NCI-H1105 treated with DMSO at 0.1 percent for 48 hours (cell line): ENCODE results near the gene LSM4.
"Not testable (repeated sequence)": the region's sequence is repeated elsewhere in the genome, so short reads cannot be mapped to it uniquely, and the experiment has no call there.

Experiments
- DNase-seq: peaks from one replicate; lab custom pipeline; 2025; lab: John Stamatoyannopoulos, UW

LSM4 gene

GRCh38 chr19:18340990-18341868 is 18.4 kb upstream of the LSM4 start:
- DNase-seq, result peak; percentile 21

GRCh38 chr19:18340190-18340989 is 17.5 kb upstream of the LSM4 start, which contains the start of gene PGPEP1:
PGPEP1 (plus strand) TSS chr19:18340598; CDS start chr19:18340682, 84 bp downstream.
- DNase-seq, result peak; percentile 57

DNA sequence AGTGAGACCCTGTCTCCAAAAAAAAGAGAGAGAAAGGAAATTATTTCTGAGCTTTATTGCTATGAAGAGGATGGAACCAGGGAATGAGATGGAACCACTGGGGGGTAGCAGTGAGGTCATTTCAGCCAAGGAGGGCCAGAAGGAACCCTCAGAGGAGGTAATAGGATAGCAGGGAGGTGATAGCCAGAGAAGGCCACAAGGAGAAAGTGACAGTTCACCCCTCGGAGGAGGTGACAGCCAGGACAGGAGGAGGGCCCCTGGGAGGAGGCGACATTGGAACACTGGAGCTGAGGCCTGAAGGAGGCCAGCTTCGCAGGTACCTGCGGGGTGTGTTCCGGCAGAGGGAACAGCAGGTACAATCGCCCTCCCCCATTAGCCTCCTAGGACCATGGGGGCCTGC is 16.8 kb upstream of the LSM4 start:
- DNase-seq, result no peak

DNA sequence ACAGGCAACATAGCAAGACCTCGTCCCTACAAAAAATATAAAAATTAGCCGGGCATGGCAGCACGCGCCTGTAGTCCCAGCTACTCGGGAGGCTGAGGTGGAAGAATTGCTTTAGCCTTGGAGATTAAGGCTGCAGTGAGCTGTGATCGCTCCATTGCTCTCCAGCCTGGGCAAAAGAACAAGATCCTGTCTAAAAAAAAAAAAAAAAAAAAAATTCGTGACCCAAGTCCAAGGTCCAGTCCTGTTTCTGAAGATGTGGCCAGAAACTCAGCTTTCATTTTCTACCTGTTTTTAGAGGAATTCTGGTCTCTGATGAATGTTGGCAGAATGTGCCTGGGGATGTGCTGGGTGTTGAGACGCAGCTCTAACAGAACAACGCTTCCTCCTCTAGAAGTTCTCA is 15.7 kb upstream of the LSM4 start:
- DNase-seq, result no peak

GRCh38 chr19:18336121-18336520 is 13.2 kb upstream of the LSM4 start:
- no peak for DNase-seq

DNA sequence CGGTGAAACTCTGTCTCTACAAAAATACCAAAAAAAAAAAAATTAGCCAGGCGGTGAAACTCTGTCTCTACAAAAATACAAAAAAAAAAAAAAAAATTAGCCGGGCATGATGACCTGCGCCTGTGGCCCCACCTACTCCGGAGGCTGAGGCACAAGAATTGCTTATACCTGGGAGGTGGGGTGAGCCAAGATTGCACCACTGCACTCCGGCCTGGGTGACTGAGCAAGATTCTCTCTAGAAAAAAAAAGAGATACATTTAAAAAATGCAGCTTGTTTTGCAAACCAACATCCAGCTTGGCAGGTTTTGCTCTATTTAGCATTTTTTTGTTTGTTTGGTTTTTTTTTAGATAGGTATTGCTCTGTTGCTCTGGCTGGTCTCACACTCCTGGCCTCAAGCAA is 10.8 kb upstream of the LSM4 start:
- DNase-seq, result no peak

- DNase-seq, result no peak
Observed at GRCh38 chr19:18332917-18333530, 10.1 kb upstream of the LSM4 start.

- no peak for DNase-seq
Observed at GRCh38 chr19:18330868-18331267, 8.0 kb upstream of the LSM4 start.

GRCh38 chr19:18329035-18329376 is 6.1 kb upstream of the LSM4 start:
- DNase-seq, result no peak

GRCh38 chr19:18328340-18329034 is 5.6 kb upstream of the LSM4 start:
- DNase-seq, result peak; percentile 98

DNA sequence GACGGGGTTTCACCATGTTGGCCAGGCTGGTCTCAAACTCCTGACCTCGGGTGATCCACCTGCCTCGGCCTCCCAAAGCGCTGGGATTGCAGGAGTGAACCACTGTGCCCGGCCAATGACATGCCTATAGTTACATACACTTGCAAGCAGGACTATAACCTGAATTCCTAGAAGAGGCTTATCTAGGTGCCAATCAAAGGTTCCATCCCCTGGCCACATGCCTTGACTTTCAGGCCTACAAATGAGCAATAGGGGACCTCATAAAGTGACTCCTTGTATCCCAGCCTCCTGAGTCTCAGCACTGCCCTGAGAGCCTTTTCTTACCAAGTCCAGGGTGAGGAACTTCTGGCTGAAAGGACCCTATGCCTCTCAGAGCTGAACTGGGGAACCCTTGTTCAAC is 3.9 kb upstream of the LSM4 start:
- no peak for DNase-seq

DNA sequence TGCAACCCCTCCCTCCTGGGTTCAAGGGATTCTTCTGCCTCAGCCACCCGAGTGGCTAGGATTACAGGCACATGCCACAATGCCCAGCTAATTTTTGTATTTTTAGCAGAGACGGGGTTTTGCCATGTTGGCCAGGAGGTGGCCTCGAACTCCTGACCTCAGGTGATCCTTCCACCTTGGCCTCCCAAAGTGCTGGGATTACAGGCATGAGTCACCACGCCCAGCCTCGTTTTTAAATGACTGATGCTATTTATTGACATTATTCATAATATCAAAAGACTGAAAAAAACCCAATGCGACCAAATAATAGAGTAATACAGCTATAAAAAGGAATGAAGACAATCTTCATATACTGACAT is 1.5 kb upstream of the LSM4 start:
- not testable (repeated sequence) for DNase-seq

GRCh38 chr19:18322318-18322758 is 538 bp downstream of the LSM4 start:
- DNase-seq, result peak; percentile 18

GRCh38 chr19:18321734-18322102 is 1.2 kb downstream of the LSM4 start:
- DNase-seq, result no peak

GRCh38 chr19:18320865-18321733 is 1.8 kb downstream of the LSM4 start:
- DNase-seq, result no peak

DNA sequence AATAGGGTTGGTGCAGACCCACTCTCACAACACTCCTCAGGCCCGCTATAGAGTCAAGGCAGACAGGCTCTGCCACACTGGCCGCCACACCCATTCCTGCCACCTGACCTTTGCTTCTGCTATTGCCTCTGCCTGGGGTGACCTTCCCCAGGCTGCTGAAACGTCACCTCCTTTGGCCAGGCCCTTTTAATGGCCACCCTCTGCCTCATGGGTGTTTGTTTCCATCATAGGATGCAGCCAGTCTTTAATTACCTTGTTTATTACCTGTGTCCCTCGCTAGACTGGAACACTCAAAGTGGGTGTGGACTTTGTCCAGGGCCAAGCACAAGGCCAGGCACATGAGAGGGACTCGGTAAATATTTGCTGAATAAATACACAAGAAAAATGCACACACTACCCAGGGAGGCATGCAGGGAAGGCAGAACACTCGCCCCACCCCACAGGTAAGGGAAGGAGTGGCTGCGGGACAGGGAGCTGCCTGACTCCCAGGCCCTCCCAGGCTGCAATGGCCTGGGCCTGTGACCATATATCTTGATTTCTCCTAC is 3.2 kb downstream of the LSM4 start:
- no peak for DNase-seq

DNA sequence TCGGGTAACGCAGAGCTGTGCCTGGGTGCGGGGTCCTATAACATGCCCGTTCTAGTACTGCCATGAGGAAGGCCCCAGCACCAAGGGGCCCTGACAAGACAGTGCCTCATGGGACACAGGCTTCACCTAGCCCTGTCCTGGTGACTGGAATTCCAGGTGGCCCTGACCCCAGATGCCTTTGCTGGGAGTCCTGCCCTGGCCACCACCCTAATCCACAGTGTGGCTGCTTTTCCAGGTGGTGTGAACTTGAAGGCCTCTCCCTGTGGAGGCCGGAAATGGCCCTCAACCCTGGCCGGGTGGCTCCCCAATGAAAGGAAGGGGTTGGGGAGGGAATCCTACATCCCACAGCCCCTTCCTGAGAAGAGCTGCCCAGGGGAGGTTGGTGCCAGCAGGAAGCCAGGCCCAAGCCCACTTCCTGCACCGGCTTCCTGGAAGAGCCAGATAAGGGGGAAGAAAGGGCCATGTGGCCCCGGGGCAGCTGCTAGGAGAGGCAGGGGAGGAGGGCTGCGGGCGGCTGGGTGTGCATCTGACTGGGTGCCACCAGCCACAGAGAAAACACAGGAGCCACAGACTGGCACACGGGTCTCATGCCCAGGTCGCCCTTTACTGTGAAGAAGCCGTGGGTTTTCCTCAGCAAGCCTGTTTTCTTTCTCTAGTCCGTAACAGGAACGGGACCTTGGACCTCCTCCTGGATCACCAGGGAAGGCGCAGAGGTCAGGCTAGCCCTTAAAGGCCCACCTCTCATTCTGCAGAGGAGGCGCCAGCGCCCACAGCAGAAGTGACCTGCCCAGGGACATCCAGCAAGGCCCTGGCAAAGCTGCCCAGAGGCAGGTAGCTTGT is 4.7 kb downstream of the LSM4 start:
- no peak for DNase-seq

DNA sequence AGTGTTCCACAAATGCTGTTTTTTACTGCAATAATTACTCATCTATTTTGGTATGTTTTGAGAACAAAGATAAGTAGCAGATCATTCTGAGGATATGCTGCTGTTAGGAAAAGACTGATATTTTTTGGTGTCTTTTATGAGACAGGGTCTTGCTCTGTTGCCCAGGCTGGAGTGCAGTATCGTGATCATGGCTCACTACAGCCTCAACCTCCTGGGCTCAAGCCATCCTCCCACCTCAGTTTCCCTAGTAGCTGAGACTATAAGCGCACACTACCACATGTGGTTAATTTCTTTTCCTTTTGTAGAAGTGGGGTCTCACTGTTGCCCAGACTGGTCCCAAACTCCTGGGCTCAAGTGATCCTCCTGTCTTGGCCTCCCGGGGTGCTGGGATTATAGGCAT is 9.5 kb downstream of the LSM4 start:
- no peak for DNase-seq

GRCh38 chr19:18312092-18312534 is 10.8 kb downstream of the LSM4 start:
- no peak for DNase-seq

- no peak for DNase-seq
Observed at GRCh38 chr19:18311502-18312091, 11.3 kb downstream of the LSM4 start.
